GM12864 (cell line): ENCODE data around the gene WIPF2.

ENCODE experiments used
- DNase-seq: peaks from one replicate; pipeline ENCODE4 v3.0.0-alpha.2; 2011; ENCODE audit warnings: low read depth
- H3K4me3 ChIP-seq: 2 replicates; pipeline ENCODE4 v1.5.1; 2011; ENCODE audit warnings: mild to moderate bottlenecking, low read depth, low read length, control low read depth
- TF ChIP-seq, protein P1 (sequence below): IDR thresholded peaks from 2 replicates; pipeline ENCODE4 v1.5.1; 2011; ENCODE audit warnings: low read depth, mild to moderate bottlenecking, moderate library complexity, low read length, control low read depth, inconsistent platforms; ENCODE audit errors: missing control alignments

The WIPF2 gene

GRCh38 chr17:40316571-40317344 is 97.7 kb downstream of the WIPF2 start:
- no peak for DNase-seq
- TF ChIP-seq, protein P1, sequence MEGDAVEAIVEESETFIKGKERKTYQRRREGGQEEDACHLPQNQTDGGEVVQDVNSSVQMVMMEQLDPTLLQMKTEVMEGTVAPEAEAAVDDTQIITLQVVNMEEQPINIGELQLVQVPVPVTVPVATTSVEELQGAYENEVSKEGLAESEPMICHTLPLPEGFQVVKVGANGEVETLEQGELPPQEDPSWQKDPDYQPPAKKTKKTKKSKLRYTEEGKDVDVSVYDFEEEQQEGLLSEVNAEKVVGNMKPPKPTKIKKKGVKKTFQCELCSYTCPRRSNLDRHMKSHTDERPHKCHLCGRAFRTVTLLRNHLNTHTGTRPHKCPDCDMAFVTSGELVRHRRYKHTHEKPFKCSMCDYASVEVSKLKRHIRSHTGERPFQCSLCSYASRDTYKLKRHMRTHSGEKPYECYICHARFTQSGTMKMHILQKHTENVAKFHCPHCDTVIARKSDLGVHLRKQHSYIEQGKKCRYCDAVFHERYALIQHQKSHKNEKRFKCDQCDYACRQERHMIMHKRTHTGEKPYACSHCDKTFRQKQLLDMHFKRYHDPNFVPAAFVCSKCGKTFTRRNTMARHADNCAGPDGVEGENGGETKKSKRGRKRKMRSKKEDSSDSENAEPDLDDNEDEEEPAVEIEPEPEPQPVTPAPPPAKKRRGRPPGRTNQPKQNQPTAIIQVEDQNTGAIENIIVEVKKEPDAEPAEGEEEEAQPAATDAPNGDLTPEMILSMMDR = no peak
- no peak overlapping the region for H3K4me3 ChIP-seq

DNA sequence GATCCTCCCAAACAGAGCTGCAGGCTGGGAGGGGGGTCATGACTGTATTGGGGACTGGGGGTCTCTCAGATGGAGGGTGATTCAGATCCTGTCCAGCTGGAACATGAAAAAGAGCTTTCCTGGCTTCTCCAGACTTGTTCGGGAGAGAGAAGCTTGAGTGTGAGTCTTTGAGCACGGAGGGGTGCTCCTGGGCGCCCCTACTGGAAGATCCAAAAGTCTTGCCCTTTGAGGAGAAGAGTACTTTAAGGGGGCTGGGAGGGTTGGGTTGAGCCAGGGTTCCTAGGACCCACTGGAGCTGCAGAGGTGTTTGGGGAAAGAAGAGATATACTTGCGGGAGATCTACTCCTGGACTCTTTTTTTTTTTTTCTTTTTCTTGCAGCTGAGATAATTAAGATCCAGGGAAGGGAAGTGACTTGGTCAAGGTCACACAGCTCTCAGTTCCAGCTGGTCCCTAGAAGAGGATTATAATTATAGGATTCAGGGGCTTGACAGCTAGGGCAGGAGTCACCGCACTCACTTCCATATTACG is 98.3 kb downstream of the WIPF2 start:
- TF ChIP-seq, protein P1 = peak; percentile 78
- DNase-seq = no peak
- peak overlapping the region; percentile 82 for H3K4me3 ChIP-seq

DNA sequence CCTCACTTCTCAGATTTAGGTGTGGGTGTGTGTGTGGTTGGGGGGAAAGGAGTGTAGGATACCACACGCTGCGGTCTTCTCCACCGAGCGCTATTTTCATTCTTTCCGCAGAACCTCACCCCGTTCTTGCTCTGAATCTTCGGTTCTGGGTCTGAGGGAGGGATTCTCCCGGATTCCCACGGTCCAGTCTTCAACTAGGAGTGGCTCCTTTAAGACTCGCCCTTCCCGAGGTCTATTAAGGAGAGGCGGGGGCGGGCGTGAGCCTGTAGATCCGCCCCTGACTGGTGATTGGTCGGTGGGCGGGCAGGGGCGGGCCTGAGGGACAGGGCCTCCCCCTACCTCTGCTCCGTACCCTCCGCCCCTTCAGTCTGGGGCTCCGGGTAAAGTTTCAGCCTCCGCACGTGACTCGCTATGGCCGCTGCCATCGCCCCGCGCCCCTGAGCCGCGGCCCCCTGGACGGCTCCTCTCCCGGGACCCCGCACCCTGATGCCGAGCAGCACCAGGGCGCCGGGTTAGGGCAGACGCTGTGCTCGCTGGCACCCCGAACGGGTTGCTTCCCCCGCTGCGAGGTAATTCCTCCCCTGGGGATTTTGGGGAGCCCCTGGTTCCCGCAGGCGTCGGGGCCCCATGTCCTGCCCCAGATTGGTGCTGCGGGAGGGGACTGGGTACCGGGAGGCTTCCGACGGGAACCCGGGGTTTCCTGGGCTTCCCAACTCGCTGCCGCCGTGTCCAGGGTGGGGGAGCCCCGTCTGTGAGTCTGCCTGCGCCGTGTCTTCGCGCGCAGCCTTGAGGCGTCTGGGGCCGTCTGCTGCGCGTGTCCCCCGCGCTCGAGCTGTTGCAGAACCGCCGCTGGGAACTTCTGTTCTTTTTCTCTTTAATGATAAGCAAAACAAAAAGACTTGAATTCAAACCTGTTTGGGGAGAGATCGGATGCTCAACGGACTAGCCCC is 99.1 kb downstream of the WIPF2 start:
- TF ChIP-seq, protein P1 = no peak
- peak; percentile 77 for DNase-seq
- H3K4me3 ChIP-seq = peak overlapping the region; percentile 82

GRCh38 chr17:40318830-40319391 is 99.8 kb downstream of the WIPF2 start:
- H3K4me3 ChIP-seq = peak overlapping the region; percentile 82
- TF ChIP-seq, protein P1 = no peak
- DNase-seq = no peak

DNA sequence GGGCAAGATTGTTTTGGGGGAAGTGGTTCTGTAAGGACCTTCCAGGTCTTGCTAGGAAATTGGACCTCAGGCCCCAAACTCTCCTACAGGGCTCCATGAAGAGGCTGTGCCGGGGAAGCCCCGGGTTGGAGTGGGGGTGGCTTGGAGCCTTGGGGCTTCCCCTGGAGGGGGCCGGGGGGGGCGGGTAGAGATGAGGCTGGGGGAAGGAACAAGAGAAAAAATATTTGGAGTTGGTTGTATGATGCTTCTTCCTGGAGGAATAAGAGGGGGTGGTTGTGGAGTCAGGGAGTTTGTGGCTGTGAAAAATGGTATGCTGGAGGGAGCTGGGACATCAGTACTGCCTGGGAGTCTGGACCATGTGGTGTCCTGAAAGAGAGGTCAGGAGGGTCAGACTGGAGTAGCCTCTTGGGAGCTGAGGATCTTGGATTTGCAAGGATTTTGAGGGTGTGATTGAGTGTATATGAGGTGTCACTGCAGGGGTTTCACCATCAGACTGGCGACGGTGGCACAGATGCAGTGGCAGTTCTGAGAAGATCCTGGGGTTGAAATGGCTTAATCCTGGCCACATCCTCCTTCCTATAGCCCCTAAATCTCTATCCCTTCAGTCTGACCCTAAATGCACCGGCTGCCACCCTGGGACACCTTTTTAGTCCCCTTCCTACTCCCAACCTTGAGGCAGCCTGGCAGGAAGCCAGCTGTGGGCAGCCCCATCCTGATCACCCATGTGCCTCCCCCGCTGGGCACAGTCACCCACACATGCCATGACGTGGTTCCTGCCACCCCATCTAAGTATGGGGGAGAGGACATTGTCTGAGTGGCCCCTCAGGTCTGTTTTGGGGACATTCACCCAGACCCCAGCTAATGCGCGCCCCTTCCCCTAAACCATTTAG is 100.8 kb downstream of the WIPF2 start:
- peak overlapping the region; percentile 82 for H3K4me3 ChIP-seq
- TF ChIP-seq, protein P1 = no peak
- DNase-seq = no peak
